ENCODE data around the gene TBC1D22A. TPM values are rescaled to one million over a fixed set of nuclear protein-coding genes. Genes with fewer than 3 reads are reported as not detected.

Gene TBC1D22A
- total RNA-seq, 1 donor from 2014 or later, result 18.9 TPM

DNA sequence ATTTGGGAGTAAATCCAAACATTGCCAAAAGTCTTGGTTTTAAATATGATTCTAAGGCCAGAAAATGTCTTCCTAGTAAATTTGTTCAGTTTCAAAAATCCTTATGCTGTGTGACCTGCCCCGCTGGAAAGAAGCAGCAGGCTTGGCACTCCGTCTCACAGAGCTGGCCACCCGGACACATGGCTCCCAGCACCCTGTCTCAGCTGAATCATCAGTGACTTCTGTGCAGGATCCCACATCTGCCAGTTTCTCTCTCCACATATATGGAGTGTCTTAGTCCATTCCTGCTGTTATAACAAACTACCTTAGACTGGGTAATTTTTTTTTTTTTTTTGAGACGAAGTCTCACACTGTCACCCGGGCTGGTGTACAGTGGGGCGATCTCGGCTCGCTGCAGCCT lies 356.7 kb downstream of the TBC1D22A start:
- no peak overlapping the region for H3K4me3 Mint-ChIP-seq (ENCODE audit: unreplicated experiment)
- H3K4me1 Mint-ChIP-seq (ENCODE audit: low read depth), result no peaks in the 10 kb centered on the region
- no peaks in the 10 kb centered on the region for H3K9me3 Mint-ChIP-seq (ENCODE audit: low read depth)
- DNase-seq (ENCODE audit: low spot score), result no peak
- H3K27ac Mint-ChIP-seq (ENCODE audit: unreplicated experiment), result no peak overlapping the region
- TF ChIP-seq CTCF (IDR thresholded peaks at IDR 0.05), result no peak
- H3K36me3 Mint-ChIP-seq (ENCODE audit: low read depth), result peaks cover 2% of the 10 kb centered on the region
- no peaks in the 10 kb centered on the region for H3K27me3 Mint-ChIP-seq (ENCODE audit: low read depth)

- no peak for TF ChIP-seq CTCF (IDR thresholded peaks at IDR 0.05)
- H3K4me3 Mint-ChIP-seq (ENCODE audit: unreplicated experiment), result no peak overlapping the region
- no peaks in the 10 kb centered on the region for H3K4me1 Mint-ChIP-seq (ENCODE audit: low read depth)
- peaks cover 2% of the 10 kb centered on the region for H3K36me3 Mint-ChIP-seq (ENCODE audit: low read depth)
- no peak overlapping the region for H3K27ac Mint-ChIP-seq (ENCODE audit: unreplicated experiment)
- H3K9me3 Mint-ChIP-seq (ENCODE audit: low read depth), result no peaks in the 10 kb centered on the region
- no peak for DNase-seq (ENCODE audit: low spot score)
- no peaks in the 10 kb centered on the region for H3K27me3 Mint-ChIP-seq (ENCODE audit: low read depth)
Observed at GRCh38 chr22:47120399-47120798, 357.9 kb downstream of the TBC1D22A start.

DNA sequence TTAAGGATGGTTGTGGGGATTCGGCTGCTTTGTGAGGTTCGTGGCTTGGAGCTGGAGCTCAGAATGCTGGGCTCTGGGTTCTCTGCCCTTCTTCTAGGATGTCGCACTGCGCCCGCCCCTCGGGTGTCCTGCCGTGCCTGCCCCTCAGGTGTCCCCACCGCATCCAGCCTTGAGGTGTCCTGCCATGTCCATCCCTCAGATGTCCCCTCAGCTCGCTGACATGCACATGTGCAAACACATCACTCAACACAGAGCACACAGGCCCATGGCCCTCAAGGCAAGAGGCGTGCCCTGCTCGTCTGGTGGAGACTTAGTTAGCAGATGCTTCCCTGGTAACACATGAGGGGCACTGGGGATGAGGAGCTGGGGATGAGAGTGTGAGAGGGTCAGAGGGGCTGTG lies 359.3 kb downstream of the TBC1D22A start:
- TF ChIP-seq CTCF (IDR thresholded peaks at IDR 0.05), result no peak
- Mint-ChIP-seq H3K36me3 (ENCODE audit: low read depth) (peaks cover 2% of the 10 kb centered on the region), H3K27ac (ENCODE audit: unreplicated experiment) (no peak overlapping the region), H3K4me1 (ENCODE audit: low read depth) (no peaks in the 10 kb centered on the region), H3K27me3 (ENCODE audit: low read depth) (no peaks in the 10 kb centered on the region), H3K9me3 (ENCODE audit: low read depth) (no peaks in the 10 kb centered on the region), H3K4me3 (ENCODE audit: unreplicated experiment) (no peak overlapping the region)
- no peak for DNase-seq (ENCODE audit: low spot score)

- H3K4me3 Mint-ChIP-seq (ENCODE audit: unreplicated experiment), result no peak overlapping the region
- no peak for DNase-seq (ENCODE audit: low spot score)
- H3K27me3 Mint-ChIP-seq (ENCODE audit: low read depth), result no peaks in the 10 kb centered on the region
- H3K9me3 Mint-ChIP-seq (ENCODE audit: low read depth), result no peaks in the 10 kb centered on the region
- no peak overlapping the region for H3K27ac Mint-ChIP-seq (ENCODE audit: unreplicated experiment)
- H3K4me1 Mint-ChIP-seq (ENCODE audit: low read depth), result no peaks in the 10 kb centered on the region
- TF ChIP-seq CTCF (IDR thresholded peaks at IDR 0.05), result no peak
- no peaks in the 10 kb centered on the region for H3K36me3 Mint-ChIP-seq (ENCODE audit: low read depth)
Observed at GRCh38 chr22:47122441-47123000, 360.1 kb downstream of the TBC1D22A start.

DNA sequence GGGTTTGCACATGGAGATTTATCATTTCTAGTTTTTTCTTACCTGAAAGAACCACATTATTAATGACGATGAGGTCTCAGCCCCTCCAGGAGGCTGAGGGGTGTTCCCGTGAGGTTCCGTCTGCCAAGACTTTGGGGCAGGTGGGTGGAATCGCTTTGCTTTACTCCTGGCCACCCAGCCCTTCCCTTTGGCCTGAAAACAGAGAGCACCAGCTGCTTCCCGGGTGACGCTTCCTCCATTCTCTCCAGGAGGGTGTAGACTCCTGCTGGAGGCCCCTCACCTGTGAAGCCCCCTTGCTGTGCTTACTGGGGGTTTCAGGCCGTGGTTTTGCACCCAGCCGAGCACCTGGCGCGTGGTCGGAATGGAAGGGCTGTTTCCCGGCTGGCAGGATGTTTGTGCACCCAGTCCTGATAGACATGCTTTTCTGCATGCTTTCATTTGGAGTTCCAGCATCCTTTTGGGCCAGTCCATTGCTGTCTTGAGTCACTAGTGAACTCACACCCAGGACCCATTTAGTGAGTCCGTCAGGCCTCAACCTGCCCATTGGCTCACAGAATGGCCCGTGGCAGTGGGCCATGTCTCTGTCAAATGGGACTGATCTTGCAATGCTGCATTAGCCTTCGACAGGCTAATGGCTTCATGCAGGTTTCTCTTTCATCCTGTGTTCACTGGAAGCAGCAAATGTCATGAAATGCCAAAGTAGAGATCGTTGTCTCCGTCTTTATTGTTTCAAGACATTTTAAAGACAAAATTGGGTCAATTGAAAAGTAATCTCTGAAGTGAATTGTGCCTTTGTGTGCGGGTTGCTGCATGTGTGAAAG lies 360.8 kb downstream of the TBC1D22A start:
- H3K27ac Mint-ChIP-seq (ENCODE audit: unreplicated experiment), result no peak overlapping the region
- no peaks in the 10 kb centered on the region for H3K9me3 Mint-ChIP-seq (ENCODE audit: low read depth)
- DNase-seq (ENCODE audit: low spot score), result peak; percentile 59
- no peaks in the 10 kb centered on the region for H3K4me1 Mint-ChIP-seq (ENCODE audit: low read depth)
- TF ChIP-seq CTCF (IDR thresholded peaks at IDR 0.05), result no peak
- no peak overlapping the region for H3K4me3 Mint-ChIP-seq (ENCODE audit: unreplicated experiment)
- H3K36me3 Mint-ChIP-seq (ENCODE audit: low read depth), result no peaks in the 10 kb centered on the region
- H3K27me3 Mint-ChIP-seq (ENCODE audit: low read depth), result no peaks in the 10 kb centered on the region
